GM19438 (cell line): ENCODE data around the gene SNX33.
A peak's percentile ranks its signal among the peaks of the same experiment; 100 is the strongest.

Experiments used
- ATAC-seq: cut with Tn5 transposase; IDR thresholded peaks from one replicate; pipeline ENCODE4 v1.9.1; 2021; ENCODE audit warnings: low read depth; ENCODE audit not compliant: unreplicated experiment

The SNX33 gene

GRCh38 chr15:75640483-75641178 is 7.1 kb upstream of the SNX33 start:
- ATAC-seq, result peak; percentile 36

DNA sequence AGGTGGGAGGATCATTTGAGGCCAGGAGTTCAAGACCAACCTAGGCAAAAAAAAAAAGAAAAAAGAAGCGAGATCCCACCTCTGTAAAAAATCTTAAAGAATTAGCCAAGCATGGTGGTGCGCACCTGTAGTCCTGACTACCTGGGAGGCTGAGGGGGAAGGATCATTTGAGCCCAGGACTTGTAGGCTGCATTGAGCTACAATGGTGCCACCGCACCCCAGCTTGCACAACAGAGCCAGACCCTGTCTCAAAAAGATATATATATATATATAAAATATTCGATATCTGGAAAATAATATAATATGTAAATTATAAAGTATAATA is 6.6 kb upstream of the SNX33 start:
- ATAC-seq, result no peak

DNA sequence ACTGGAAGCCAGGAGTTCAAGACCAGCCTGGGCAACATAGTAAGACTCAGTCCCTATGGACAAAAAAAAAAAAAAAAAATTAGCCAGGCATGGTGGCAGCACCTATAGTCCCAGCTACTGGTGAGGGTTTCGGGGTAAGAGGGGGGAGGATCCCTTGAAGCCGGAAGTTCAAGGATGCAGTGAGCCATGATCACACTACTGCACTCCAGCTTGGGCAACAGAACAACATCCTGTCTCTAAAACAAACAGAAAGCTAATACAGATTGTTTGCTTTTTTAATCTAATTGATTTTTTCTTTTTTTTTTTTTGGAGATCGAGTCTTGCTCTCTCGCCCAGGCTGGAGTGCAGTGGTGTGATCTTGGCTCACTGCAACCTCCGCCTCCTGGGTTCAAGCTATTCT is 6.1 kb upstream of the SNX33 start:
- no peak for ATAC-seq

DNA sequence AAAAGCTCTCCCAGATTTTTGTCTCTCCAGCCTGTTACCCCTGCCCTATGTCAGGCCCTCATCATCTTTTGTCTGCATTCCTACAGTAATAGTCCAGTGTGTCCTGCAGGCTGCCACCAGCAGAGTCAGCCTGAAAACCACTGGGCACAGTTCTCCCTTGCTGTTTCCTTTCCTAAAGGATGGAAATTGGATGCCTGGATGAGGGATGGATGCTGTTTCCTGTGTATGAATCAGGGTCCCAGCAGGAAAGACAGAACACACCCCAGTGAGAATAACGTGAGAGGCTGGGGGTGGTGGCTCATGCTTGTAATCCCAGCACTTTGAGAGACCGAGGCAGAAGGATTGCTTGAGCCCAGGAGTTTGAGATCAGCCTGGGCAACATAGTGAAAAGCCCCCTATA is 3.3 kb upstream of the SNX33 start:
- no peak for ATAC-seq

- no peak for ATAC-seq
Observed at GRCh38 chr15:75646112-75646943, 1.4 kb upstream of the SNX33 start.

GRCh38 chr15:75646944-75647364 is 758 bp upstream of the SNX33 start:
- no peak for ATAC-seq

DNA sequence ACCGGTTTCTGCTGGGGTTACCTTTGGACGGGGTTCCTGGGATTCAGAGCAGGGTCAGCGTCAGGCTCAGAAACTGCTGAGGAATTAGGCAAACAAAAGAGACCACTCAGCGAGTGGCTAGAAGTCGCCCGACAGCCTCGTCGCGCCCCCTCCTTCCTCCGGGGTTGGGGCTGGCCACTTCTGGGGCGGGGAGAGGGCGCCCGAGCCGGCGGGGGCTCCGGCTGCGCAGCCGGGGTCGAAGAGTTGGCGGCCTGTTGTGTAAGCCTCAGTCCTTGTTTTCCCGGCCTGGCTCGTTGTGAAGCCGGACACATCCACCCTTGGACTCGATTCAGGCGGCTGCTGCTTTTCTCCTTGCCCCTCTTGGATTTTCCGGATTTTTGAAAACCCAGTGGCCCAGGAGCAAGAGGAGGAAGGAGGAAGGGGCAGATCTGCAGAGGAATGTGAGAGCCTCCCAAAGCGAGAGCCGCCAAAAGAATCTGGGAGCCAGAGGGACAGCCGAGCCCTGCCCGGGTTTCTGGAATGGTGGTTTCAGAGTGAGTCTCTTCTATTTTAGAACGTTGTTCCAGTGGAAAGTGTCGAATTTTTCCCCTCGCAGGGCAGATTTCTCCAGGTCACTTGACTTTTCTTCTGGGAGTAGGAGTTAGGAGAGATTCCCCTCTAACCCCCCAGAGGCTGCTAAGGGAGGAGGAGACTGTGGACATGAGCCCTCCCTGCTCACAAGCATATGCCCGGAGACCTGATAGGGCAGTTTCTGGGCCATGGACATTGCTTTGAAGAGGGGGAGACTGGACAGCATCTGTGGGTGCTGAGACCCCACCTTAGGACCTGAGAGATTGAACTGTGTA is 666 bp downstream of the SNX33 start:
- ATAC-seq, result no peak

GRCh38 chr15:75649045-75649761 is 1.5 kb downstream of the SNX33 start:
- ATAC-seq, result no peak

DNA sequence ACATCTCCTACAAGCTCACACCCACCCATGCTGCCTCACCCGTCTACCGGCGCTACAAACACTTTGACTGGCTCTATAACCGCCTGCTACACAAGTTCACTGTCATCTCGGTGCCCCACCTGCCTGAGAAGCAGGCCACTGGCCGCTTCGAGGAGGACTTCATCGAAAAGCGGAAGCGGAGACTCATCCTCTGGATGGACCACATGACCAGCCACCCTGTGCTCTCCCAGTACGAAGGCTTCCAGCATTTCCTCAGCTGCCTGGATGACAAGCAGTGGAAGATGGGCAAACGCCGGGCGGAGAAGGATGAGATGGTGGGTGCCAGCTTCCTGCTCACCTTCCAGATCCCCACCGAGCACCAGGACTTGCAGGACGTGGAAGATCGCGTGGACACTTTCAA is 2.1 kb downstream of the SNX33 start:
- ATAC-seq, result no peak

- no peak for ATAC-seq
Observed at GRCh38 chr15:75650908-75651809, 3.4 kb downstream of the SNX33 start.

DNA sequence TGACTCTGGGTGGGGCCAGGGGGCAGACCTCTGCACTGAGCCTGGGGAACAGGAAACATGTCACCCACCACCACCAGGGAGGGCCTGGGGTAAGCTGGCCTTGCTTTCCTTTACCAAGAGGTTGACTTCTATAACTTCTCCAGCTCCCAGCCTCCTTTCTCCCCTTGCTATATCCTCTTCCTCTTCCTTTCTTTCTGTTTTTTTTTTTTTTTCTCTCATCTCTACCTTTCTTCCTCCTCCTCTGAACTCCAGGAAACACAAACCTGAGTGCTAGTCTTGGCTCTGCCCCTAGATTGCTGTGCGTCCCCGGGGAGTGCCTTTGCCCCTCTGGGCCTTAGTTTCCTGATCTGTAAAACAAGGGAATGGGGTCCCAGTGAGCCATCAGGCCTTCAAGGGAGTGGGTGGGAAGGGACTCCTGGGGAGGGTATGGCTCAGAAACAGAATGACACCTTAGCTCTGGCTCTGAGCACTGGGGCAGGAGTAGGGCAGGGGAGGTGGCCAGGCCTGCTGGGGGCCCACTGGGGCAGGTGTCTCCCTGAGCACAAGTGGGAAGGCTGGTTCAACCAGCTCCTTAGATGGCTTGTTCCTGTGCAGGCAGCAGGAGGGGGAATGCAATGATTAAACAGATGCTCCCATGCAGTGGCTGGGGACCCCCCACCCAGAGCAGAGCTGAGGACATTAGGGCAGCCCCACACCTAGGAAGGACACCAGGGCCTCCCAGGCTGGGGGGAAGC is 4.3 kb downstream of the SNX33 start:
- no peak for ATAC-seq

- no peak for ATAC-seq
Observed at GRCh38 chr15:75653347-75653913, 5.7 kb downstream of the SNX33 start.

GRCh38 chr15:75654201-75654907 is 6.6 kb downstream of the SNX33 start:
- ATAC-seq, result no peak

GRCh38 chr15:75655931-75656330 is 8.2 kb downstream of the SNX33 start:
- no peak for ATAC-seq

- no peak for ATAC-seq
Observed at GRCh38 chr15:75656331-75656730, 8.6 kb downstream of the SNX33 start.

DNA sequence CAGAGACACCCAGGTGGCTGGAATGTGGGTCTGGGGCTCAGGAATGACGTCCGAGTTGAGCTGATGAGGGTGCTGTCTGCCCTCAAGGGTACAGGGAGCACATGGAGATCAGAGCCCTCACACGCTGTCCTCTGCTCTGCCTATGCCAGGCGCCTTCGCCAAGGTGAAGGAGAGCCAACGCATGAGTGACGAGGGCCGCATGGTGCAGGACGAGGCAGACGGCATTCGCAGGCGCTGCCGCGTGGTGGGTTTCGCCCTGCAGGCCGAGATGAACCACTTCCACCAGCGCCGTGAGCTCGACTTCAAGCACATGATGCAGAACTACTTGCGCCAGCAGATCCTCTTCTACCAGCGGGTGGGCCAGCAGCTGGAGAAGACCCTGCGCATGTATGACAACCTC is 9.1 kb downstream of the SNX33 start:
- no peak for ATAC-seq

GRCh38 chr15:75659141-75659771 is 11.5 kb downstream of the SNX33 start:
- ATAC-seq, result no peak
